WTC11 (cell line): Measurements from ENCODE around the gene WWP2. TPM values are rescaled to one million over a fixed set of nuclear protein-coding genes. Genes with fewer than 3 reads are reported as not detected.

Source experiments
- ATAC-seq: fragments of 200-7000 bp; cut with Tn5 transposase; 2 replicates; pipeline ENCODE4 v1.10.0; 2021; ENCODE audit warnings: mild to moderate bottlenecking, moderate library complexity
- CTCF ChIA-PET: fragments of 300-600 bp; sonication (Branson Sonifier 250); formaldehyde crosslinking; loops from one replicate; lab custom pipeline; 2021; ENCODE audit warnings: antibody characterized with exemption; lab: Charles Lee
- POLR2A ChIA-PET: fragments of 350-600 bp; sonication (Branson Sonifier 250); formaldehyde crosslinking; loops from one replicate; lab custom pipeline; 2021; ENCODE audit warnings: antibody characterized with exemption; lab: Charles Lee
- DNase-seq: peaks from one replicate; pipeline ENCODE4 v3.0.0; 2021; ENCODE audit warnings: low spot score
- H3K27ac Mint-ChIP-seq: 2 replicates; pipeline ENCODE4 v1.8.0; 2021; ENCODE audit warnings: mixed read lengths
- H3K27me3 Mint-ChIP-seq: 2 replicates; pipeline ENCODE4 v1.8.0; 2021; ENCODE audit warnings: low read depth, mild to moderate bottlenecking, moderate library complexity, mixed read lengths
- H3K36me3 Mint-ChIP-seq: 2 replicates; pipeline ENCODE4 v1.8.0; 2021; ENCODE audit warnings: mixed read lengths
- H3K4me1 Mint-ChIP-seq: 2 replicates; pipeline ENCODE4 v1.8.0; 2022; ENCODE audit warnings: mixed read lengths
- H3K4me3 Mint-ChIP-seq: 2 replicates; pipeline ENCODE4 v1.8.0; 2021; ENCODE audit warnings: mild to moderate bottlenecking, moderate library complexity, mixed read lengths
- H3K9me3 Mint-ChIP-seq: 2 replicates; pipeline ENCODE4 v1.8.0; 2021; ENCODE audit warnings: mixed read lengths
- AFF4 ChIP-seq: sonication (generic); formaldehyde crosslinking; IDR thresholded peaks from 2 replicates; pipeline ENCODE4 v1.8.1; 2023; ENCODE audit warnings: mild to moderate bottlenecking, missing genetic modification reagents, borderline replicate concordance
- ATF6 ChIP-seq: sonication (generic); formaldehyde crosslinking; IDR thresholded peaks from 2 replicates; pipeline ENCODE4 v1.8.1; 2023; ENCODE audit warnings: mild to moderate bottlenecking, missing genetic modification reagents
- CDX4 ChIP-seq: fragments of 250-450 bp; sonication (Bioruptor Pico); IDR thresholded peaks from 2 replicates; pipeline ENCODE4 v1.9.0; 2021; ENCODE audit warnings: moderate library complexity, mild to moderate bottlenecking, inconsistent platforms, borderline replicate concordance
- E2F1 ChIP-seq: sonication (generic); formaldehyde crosslinking; IDR thresholded peaks from 2 replicates; pipeline ENCODE4 v1.8.0; 2022; ENCODE audit warnings: mild to moderate bottlenecking, missing genetic modification reagents
- E2F5 ChIP-seq: sonication (generic); formaldehyde crosslinking; IDR thresholded peaks from 2 replicates; pipeline ENCODE4 v1.8.1; 2022; ENCODE audit warnings: mild to moderate bottlenecking, moderate library complexity, missing genetic modification reagents
- ERG ChIP-seq: fragments of 250-450 bp; sonication (Bioruptor Pico); IDR thresholded peaks from 2 replicates; pipeline ENCODE4 v1.8.0; 2021; ENCODE audit warnings: mild to moderate bottlenecking
- FOXJ3 ChIP-seq: sonication (generic); formaldehyde crosslinking; IDR thresholded peaks from 2 replicates; pipeline ENCODE4 v1.9.0; 2021; ENCODE audit warnings: missing genetic modification reagents, mild to moderate bottlenecking, borderline replicate concordance
- FOXK1 ChIP-seq: sonication (generic); formaldehyde crosslinking; IDR thresholded peaks from 2 replicates; pipeline ENCODE4 v1.8.0; 2022; ENCODE audit warnings: mild to moderate bottlenecking, moderate library complexity, missing genetic modification reagents
- GTF2I ChIP-seq: fragments of 250-450 bp; sonication (Bioruptor Pico); conservative IDR thresholded peaks from 2 replicates; pipeline ENCODE4 v1.4.0; 2021; ENCODE audit warnings: mild to moderate bottlenecking
- HMGA2 ChIP-seq: fragments of 250-450 bp; sonication (Bioruptor Pico); IDR thresholded peaks from 2 replicates; pipeline ENCODE4 v1.4.0; 2021; ENCODE audit warnings: mild to moderate bottlenecking, moderate library complexity
- MAX ChIP-seq: sonication (generic); formaldehyde crosslinking; IDR thresholded peaks from 2 replicates; pipeline ENCODE4 v1.8.0; 2022; ENCODE audit warnings: mild to moderate bottlenecking, missing genetic modification reagents
- NFATC4 ChIP-seq: fragments of 250-450 bp; sonication (Bioruptor Pico); IDR thresholded peaks from 2 replicates; pipeline ENCODE4 v1.9.0; 2021; ENCODE audit warnings: mild to moderate bottlenecking
- PRDM15 ChIP-seq: sonication (generic); formaldehyde crosslinking; IDR thresholded peaks from 2 replicates; pipeline ENCODE4 v1.8.0; 2022; ENCODE audit warnings: missing genetic modification reagents
- ZNF232 ChIP-seq: sonication (generic); formaldehyde crosslinking; IDR thresholded peaks from 2 replicates; pipeline ENCODE4 v1.8.0; 2022; ENCODE audit warnings: mild to moderate bottlenecking, missing genetic modification reagents
- ZNF512 ChIP-seq: sonication (generic); formaldehyde crosslinking; IDR thresholded peaks from 2 replicates; pipeline ENCODE4 v1.8.1; 2022; ENCODE audit warnings: missing genetic modification reagents, borderline replicate concordance
- total RNA-seq: library from RNA; stranded (reverse); gene quantifications from 3 replicates; pipeline ENCODE4 v1.2.3, GENCODE V29; 2021

The WWP2 gene
- total RNA-seq, 1 experiment from 2014 or later: 39.1 TPM

GRCh38 chr16:69837380-69837779 is 75.2 kb downstream of the WWP2 start:
- no peak for DNase-seq
- peaks cover 12% of the 10 kb centered on the region for H3K36me3 Mint-ChIP-seq
- H3K4me3 Mint-ChIP-seq: no peak overlapping the region
- H3K27ac Mint-ChIP-seq: no peak overlapping the region
- TF ChIP-seq MAX (CRISPR knock-in tag) (no peak), CDX4 (CRISPR knock-in tag) (no peak), AFF4 (CRISPR knock-in tag) (no peak), ATF6 (CRISPR knock-in tag) (no peak), E2F5 (CRISPR knock-in tag) (no peak), NFATC4 (CRISPR knock-in tag) (no peak), FOXK1 (no peak), HMGA2 (CRISPR knock-in tag) (no peak), ZNF232 (no peak), PRDM15 (no peak), ZNF512 (CRISPR knock-in tag) (no peak)
- no peaks in the 10 kb centered on the region for H3K27me3 Mint-ChIP-seq
- no peak for ATAC-seq
- no peaks in the 10 kb centered on the region for H3K9me3 Mint-ChIP-seq
- ChIA-PET POLR2A (no interaction called here), CTCF (no interaction called here)
- H3K4me1 Mint-ChIP-seq: peaks cover 15% of the 10 kb centered on the region

GRCh38 chr16:69838489-69838888 is 76.4 kb downstream of the WWP2 start:
- Mint-ChIP-seq H3K27me3 (no peaks in the 10 kb centered on the region), H3K36me3 (peaks cover 14% of the 10 kb centered on the region), H3K4me1 (peaks cover 11% of the 10 kb centered on the region), H3K27ac (peak overlapping the region; percentile 63; the same call in 1 of the 2 replicates), H3K4me3 (no peak overlapping the region), H3K9me3 (no peaks in the 10 kb centered on the region)
- ChIA-PET POLR2A (interaction anchor here (0.5 to 0.7 kb wide), 2 partner anchors 32 to 143 kb away, joined by 4 read pairs; no protein-coding TSS in a partner anchor), CTCF (interaction anchor here (0.5 to 1.3 kb wide), 5 partner anchors 38 to 1623 kb away, joined by 3 to 5 read pairs (median 4); no protein-coding TSS in a partner anchor)
- ATAC-seq (peak; percentile 65), DNase-seq (no peak)
- no peak for TF ChIP-seq ERG (CRISPR knock-in tag)
- TF ChIP-seq FOXJ3: no peak
- no peak for TF ChIP-seq ZNF512 (CRISPR knock-in tag)
- no peak for TF ChIP-seq CDX4 (CRISPR knock-in tag)
- no peak for TF ChIP-seq E2F1 (CRISPR knock-in tag)
- TF ChIP-seq GTF2I: no peak
